Mucosa of descending colon (tissue), 3 donors: ENCODE data around the gene MCU. TPM values are rescaled to one million over a fixed set of nuclear protein-coding genes. Genes with fewer than 3 reads are reported as not detected.

Experiments
- ATAC-seq: fragments of 200-7000 bp; cut with Tn5 transposase; one replicate; pipeline ENCODE4 v1.9.1; 2020; ENCODE audit warnings: mild to moderate bottlenecking, moderate library complexity
- DNase-seq, 3 donors: peaks; one replicate each; pipeline ENCODE4 v3.0.0-alpha.2; 2020
- H3K36me3 ChIP-seq: fragments of 200-600 bp; one replicate; pipeline ENCODE4 v1.8.0; 2021; ENCODE audit warnings: low read depth, mild to moderate bottlenecking
- H3K4me1 ChIP-seq: fragments of 200-600 bp; one replicate; pipeline ENCODE4 v1.8.0; 2021; ENCODE audit warnings: low read depth, mild to moderate bottlenecking
- H3K4me3 ChIP-seq: fragments of 200-600 bp; one replicate; pipeline ENCODE4 v1.8.0; 2021; ENCODE audit warnings: mild to moderate bottlenecking
- H3K9me3 ChIP-seq: fragments of 200-600 bp; one replicate; pipeline ENCODE4 v1.8.0; 2021; ENCODE audit warnings: mild to moderate bottlenecking
- intact Hi-C, 2 donors: fragments of 100-400 bp; cut with DNase I in 1 of 2; cut with micrococcal nuclease in 1 of 2; formaldehyde crosslinking; loops; one replicate each; pipeline versions ENCODE4 v1.11.0 to v1.11.1; 2022; cut with DNase I, micrococcal nuclease
- total RNA-seq, 3 donors: library from RNA; stranded (reverse); fragmentation: NEBNext Ultra II Directional in 2 of 3; extraction: Animal tissue kit (Norgen Biotek cat#: 25700) in 2 of 3; gene quantifications; one replicate each; pipeline versions ENCODE4 v1.2.1 to v1.2.4, GENCODE V29; 2021 to 2023
- TF ChIP-seq, protein P1 (sequence below): fragments of 200-600 bp; IDR thresholded peaks from one replicate; pipeline ENCODE4 v1.8.0; 2022; ENCODE audit warnings: antibody characterized with exemption, mild to moderate bottlenecking
- donor health status: DM: no; HTN: no; CAD: no; lungs with moderate emphysema.
- donor health status: DM: no; HTN: no; CAD: no.
- donor health status: DM: no; HTN: yes; CAD: no.

The MCU gene
- total RNA-seq, 3 donors from 2014 or later, result 44.8 to 98.6 (median 89.0) TPM

DNA sequence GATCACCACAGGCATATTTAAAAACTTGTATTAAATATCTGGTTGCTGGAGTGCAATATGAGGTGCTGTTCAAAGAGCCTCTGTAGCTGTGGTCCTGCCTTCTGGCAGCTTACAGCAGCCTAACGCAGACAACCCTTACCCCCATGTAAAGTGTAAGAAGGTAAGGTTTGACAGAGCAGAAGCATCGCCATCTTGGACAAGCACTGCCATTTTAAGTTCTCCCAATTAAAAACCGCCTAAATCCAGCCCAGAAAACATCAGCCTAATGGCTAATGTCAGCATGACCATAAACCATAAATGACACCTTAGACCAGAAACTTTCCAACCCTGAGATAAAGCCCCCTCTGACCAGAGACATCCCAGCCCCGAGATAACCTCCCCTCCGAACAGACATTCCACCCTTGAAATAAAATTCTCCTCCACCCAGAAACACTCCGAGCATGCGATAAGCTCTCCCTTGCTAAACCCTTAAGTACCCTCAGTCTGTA lies 196.3 kb downstream of the MCU start:
- Histone ChIP-seq H3K9me3 (no peaks in the 10 kb centered on the region), H3K36me3 (no peaks in the 10 kb centered on the region), H3K4me1 (no peaks in the 10 kb centered on the region), H3K4me3 (no peak overlapping the region)
- ATAC-seq (no peak), DNase-seq (no peak)
- TF ChIP-seq, protein P1, sequence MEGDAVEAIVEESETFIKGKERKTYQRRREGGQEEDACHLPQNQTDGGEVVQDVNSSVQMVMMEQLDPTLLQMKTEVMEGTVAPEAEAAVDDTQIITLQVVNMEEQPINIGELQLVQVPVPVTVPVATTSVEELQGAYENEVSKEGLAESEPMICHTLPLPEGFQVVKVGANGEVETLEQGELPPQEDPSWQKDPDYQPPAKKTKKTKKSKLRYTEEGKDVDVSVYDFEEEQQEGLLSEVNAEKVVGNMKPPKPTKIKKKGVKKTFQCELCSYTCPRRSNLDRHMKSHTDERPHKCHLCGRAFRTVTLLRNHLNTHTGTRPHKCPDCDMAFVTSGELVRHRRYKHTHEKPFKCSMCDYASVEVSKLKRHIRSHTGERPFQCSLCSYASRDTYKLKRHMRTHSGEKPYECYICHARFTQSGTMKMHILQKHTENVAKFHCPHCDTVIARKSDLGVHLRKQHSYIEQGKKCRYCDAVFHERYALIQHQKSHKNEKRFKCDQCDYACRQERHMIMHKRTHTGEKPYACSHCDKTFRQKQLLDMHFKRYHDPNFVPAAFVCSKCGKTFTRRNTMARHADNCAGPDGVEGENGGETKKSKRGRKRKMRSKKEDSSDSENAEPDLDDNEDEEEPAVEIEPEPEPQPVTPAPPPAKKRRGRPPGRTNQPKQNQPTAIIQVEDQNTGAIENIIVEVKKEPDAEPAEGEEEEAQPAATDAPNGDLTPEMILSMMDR, result no peak
- intact Hi-C loops, result no loop called here

- no peak overlapping the region for H3K4me3 ChIP-seq
- H3K36me3 ChIP-seq, result no peaks in the 10 kb centered on the region
- DNase-seq, result no peak
- H3K4me1 ChIP-seq, result no peaks in the 10 kb centered on the region
- H3K9me3 ChIP-seq, result no peaks in the 10 kb centered on the region
- no peak for ATAC-seq
- intact Hi-C loops, result no loop called here
- TF ChIP-seq, protein P1, result no peak
These were observed 197.5 kb downstream of the MCU start for GRCh38 chr10:72889391-72889831.

DNA sequence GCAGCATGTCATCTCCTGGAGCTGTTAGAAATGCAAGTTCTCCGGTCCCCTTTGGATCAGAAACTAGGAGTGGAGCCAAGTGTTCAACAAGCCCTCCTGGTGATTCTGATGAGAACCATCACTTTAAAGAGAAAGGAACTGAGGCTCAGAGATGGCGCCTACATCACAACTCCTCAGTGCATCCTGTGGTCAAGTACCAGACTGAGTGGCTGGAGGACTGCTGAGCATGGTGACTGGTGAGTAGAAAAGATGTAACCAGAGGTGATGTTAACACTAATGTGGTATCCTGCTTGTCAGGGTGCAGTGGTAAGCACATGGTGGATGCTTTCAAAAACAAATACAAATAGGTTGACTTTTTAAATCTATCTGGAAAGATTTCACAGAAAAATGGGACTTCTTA lies 198.1 kb downstream of the MCU start:
- intact Hi-C loops, result no loop called here
- no peaks in the 10 kb centered on the region for H3K9me3 ChIP-seq
- no peak overlapping the region for H3K4me3 ChIP-seq
- H3K4me1 ChIP-seq, result no peaks in the 10 kb centered on the region
- DNase-seq (no peak), ATAC-seq (no peak)
- TF ChIP-seq, protein P1, result no peak
- no peaks in the 10 kb centered on the region for H3K36me3 ChIP-seq

- H3K9me3 ChIP-seq, result no peaks in the 10 kb centered on the region
- TF ChIP-seq, protein P1, result no peak
- ATAC-seq, result no peak
- DNase-seq, result no peak
- H3K4me3 ChIP-seq, result no peak within 1 kb of the TSS
- intact Hi-C loops, result no loop called here
- no peaks in the 10 kb centered on the region for H3K36me3 ChIP-seq
- H3K4me1 ChIP-seq, result no peaks in the 10 kb centered on the region
These were observed 201.3 kb downstream of the MCU start, which contains the start of gene OIT3 for GRCh38 chr10:72893136-72893798. OIT3 (plus strand) TSS chr10:72893739; CDS start chr10:72893799, 60 bp downstream.

DNA sequence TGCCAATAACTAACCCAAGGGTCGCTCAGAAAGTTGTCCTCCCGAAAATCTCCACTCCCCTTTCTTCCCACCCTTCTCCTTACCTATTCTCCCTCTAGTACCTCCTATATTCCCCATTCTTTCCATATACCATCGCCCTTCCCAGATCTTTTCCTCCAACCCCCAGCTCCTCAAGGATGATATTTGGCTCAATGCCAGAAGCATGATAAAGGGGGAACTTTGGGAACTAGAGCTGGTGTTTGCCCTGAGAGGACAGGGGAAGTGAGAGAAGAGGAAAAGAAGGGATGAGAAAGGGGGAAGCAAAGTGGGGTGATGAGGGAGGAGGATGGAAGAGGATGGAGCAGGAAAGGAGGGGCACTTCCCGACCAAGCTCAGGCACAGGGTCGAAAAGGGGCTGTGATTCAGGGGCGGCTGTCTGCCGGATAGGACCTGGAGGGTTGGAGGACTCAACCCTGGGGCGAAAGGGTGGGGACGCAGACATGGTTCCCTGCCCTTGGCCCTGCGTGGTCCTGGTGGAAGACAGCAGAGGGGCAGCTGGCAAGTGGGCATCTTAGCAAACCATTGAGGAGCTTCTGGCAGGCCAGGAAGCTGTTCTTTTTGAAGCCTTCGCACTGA lies 203.4 kb downstream of the MCU start:
- TF ChIP-seq, protein P1, result no peak
- ATAC-seq, result no peak
- intact Hi-C loops, result no loop called here
- Histone ChIP-seq H3K4me1 (no peaks in the 10 kb centered on the region), H3K9me3 (no peaks in the 10 kb centered on the region), H3K4me3 (no peak overlapping the region), H3K36me3 (no peaks in the 10 kb centered on the region)
- no peak for DNase-seq
